OCI-LY7 (cell line): Measurements from ENCODE around the gene RAPGEF4. TPM values are rescaled to one million over a fixed set of nuclear protein-coding genes. Genes with fewer than 3 reads are reported as not detected.

Source experiments
- BruUV-seq: library from RNA; stranded (reverse); fragments of 400-500 nt; replicated peaks from 2 replicates; lab custom pipeline; 2021; lab: Mats Ljungman, UMichigan
- CTCF ChIA-PET: fragments of 300-600 bp; sonication (Branson Sonifier 250); formaldehyde crosslinking; loops from one replicate; lab custom pipeline; 2022; ENCODE audit warnings: antibody characterized with exemption; ENCODE audit not compliant: unreplicated experiment; lab: Charles Lee
- POLR2A ChIA-PET: fragments of 300-600 bp; sonication (Branson Sonifier 250); formaldehyde crosslinking; loops from one replicate; lab custom pipeline; 2022; ENCODE audit warnings: antibody characterized with exemption; lab: Charles Lee
- DNase-seq: peaks from one replicate; pipeline ENCODE4 v3.0.0-alpha.2; 2015; ENCODE audit warnings: low spot score
- H2AFZ ChIP-seq: fragments of 200-600 bp; sonication (generic), shearing (Covaris generic); 2 replicates; pipeline ENCODE4 v1.6.1; 2014; ENCODE audit warnings: mild to moderate bottlenecking, antibody characterized with exemption, low read length, moderate library complexity
- H3K27ac ChIP-seq: fragments of 200-600 bp; sonication (generic); 2 replicates; pipeline ENCODE4 v1.5.1; 2014; ENCODE audit warnings: mixed run types, low read depth, mild to moderate bottlenecking, moderate library complexity, low read length, inconsistent platforms; ENCODE audit not compliant: poor library complexity, severe bottlenecking
- H3K36me3 ChIP-seq: fragments of 200-600 bp; sonication (generic); 2 replicates; pipeline ENCODE4 v1.6.1; 2014; ENCODE audit warnings: mild to moderate bottlenecking, antibody characterized with exemption, low read length, moderate library complexity, mixed read lengths; ENCODE audit not compliant: insufficient read depth
- H3K4me1 ChIP-seq: fragments of 200-600 bp; sonication (generic); 2 replicates; pipeline ENCODE4 v1.5.1; 2014; ENCODE audit warnings: mild to moderate bottlenecking, low read length; ENCODE audit not compliant: insufficient read depth, poor library complexity, severe bottlenecking
- H3K4me2 ChIP-seq: fragments of 200-600 bp; sonication (generic); 2 replicates; pipeline ENCODE4 v1.6.1; 2014; ENCODE audit warnings: mild to moderate bottlenecking, low read length
- H3K4me3 ChIP-seq: fragments of 200-600 bp; sonication (generic); 2 replicates; pipeline ENCODE4 v1.5.1; 2014; ENCODE audit warnings: mild to moderate bottlenecking, low read depth, low read length; ENCODE audit not compliant: poor library complexity, severe bottlenecking
- H3K79me2 ChIP-seq: fragments of 200-600 bp; sonication (generic); 2 replicates; pipeline ENCODE4 v1.6.1; 2016; ENCODE audit warnings: low read depth, mild to moderate bottlenecking, low read length, moderate library complexity, mixed read lengths; ENCODE audit not compliant: insufficient read depth
- H3K9me2 ChIP-seq: fragments of 200-600 bp; sonication (generic); 2 replicates; pipeline ENCODE4 v1.6.1; 2016; ENCODE audit warnings: mild to moderate bottlenecking, low read length, mixed read lengths; ENCODE audit not compliant: insufficient read depth
- H3K9me3 ChIP-seq: fragments of 200-600 bp; sonication (generic); 2 replicates; pipeline ENCODE4 v1.6.1; 2014; ENCODE audit warnings: mild to moderate bottlenecking, mixed run types, low read length, mixed read lengths
- H4K20me1 ChIP-seq: fragments of 200-600 bp; sonication (generic); 2 replicates; pipeline ENCODE4 v1.6.1; 2014; ENCODE audit warnings: mild to moderate bottlenecking, antibody characterized with exemption, low read length, moderate library complexity, mixed read lengths; ENCODE audit not compliant: insufficient read depth
- CTCF ChIP-seq: fragments of 200-600 bp; sonication (generic); conservative IDR thresholded peaks from 2 replicates; pipeline ENCODE4 v1.5.1; 2014; ENCODE audit warnings: mild to moderate bottlenecking, antibody characterized with exemption, low read length, moderate library complexity, mixed read lengths
- EZH2phosphoT487 ChIP-seq: fragments of 200-600 bp; sonication (generic); IDR thresholded peaks from 2 replicates; pipeline ENCODE4 v1.6.1; 2018; ENCODE audit warnings: low read depth, borderline replicate concordance, mild to moderate bottlenecking, mixed run types, antibody characterized with exemption, low read length, moderate library complexity, mixed read lengths
- intact Hi-C: fragments of 100-400 bp; cut with micrococcal nuclease; formaldehyde crosslinking; loops from one replicate; pipeline ENCODE4 v1.10.0; 2022; ENCODE audit not compliant: unreplicated experiment
- total RNA-seq, 2 experiments: library from RNA; depleted of rRNA in 1 of 2; stranded (reverse); fragments of >200 nt in 1 of 2; shearing (Covaris generic) in 1 of 2; gene quantifications; 2 replicates each; pipeline ENCODE4 v1.2.3, GENCODE V29; 2014 to 2022

Gene RAPGEF4
- total RNA-seq, 2 experiments from 2014 or later: 0.22 to 0.55 TPM

GRCh38 chr2:172769879-172770278 is 34.2 kb downstream of the RAPGEF4 start:
- no peaks in the 10 kb centered on the region for H3K36me3 ChIP-seq
- H3K9me2 ChIP-seq: no peaks in the 10 kb centered on the region
- DNase-seq: no peak
- BruUV-seq: no TSS peak
- H3K79me2 ChIP-seq: no peaks in the 10 kb centered on the region
- no peak overlapping the region for H3K4me2 ChIP-seq
- H3K4me3 ChIP-seq: no peak overlapping the region
- no peak overlapping the region for H3K27ac ChIP-seq
- POLR2A ChIA-PET: no interaction called here
- H4K20me1 ChIP-seq: no peaks in the 10 kb centered on the region
- no peak overlapping the region for H2AFZ ChIP-seq
- H3K4me1 ChIP-seq: no peaks in the 10 kb centered on the region
- CTCF ChIA-PET: no interaction called here
- no peak for TF ChIP-seq EZH2phosphoT487
- no peak for TF ChIP-seq CTCF
- no peaks in the 10 kb centered on the region for H3K9me3 ChIP-seq
- intact Hi-C loops: no loop called here

- ChIA-PET POLR2A (interaction anchor here (0.6 kb wide), 1 partner anchor 789 kb away, joined by 3 read pairs; no protein-coding TSS in a partner anchor), CTCF (no interaction called here)
- Histone ChIP-seq H3K36me3 (no peaks in the 10 kb centered on the region), H3K27ac (no peak overlapping the region), H3K4me1 (no peaks in the 10 kb centered on the region), H3K79me2 (no peaks in the 10 kb centered on the region), H3K4me2 (no peak overlapping the region), H3K9me3 (no peaks in the 10 kb centered on the region), H3K4me3 (no peak overlapping the region), H4K20me1 (no peaks in the 10 kb centered on the region), H3K9me2 (no peaks in the 10 kb centered on the region), H2AFZ (no peak overlapping the region)
- intact Hi-C loops: no loop called here
- TF ChIP-seq CTCF (no peak), EZH2phosphoT487 (no peak)
- no peak for DNase-seq
- BruUV-seq: no TSS peak
Measured at GRCh38 chr2:172770887-172771286, 35.2 kb downstream of the RAPGEF4 start.

- no peak for DNase-seq
- Histone ChIP-seq H4K20me1 (no peaks in the 10 kb centered on the region), H3K9me3 (no peaks in the 10 kb centered on the region), H3K27ac (no peak overlapping the region), H2AFZ (no peak overlapping the region), H3K9me2 (no peaks in the 10 kb centered on the region), H3K4me3 (no peak overlapping the region), H3K4me2 (no peak overlapping the region), H3K4me1 (no peaks in the 10 kb centered on the region), H3K79me2 (no peaks in the 10 kb centered on the region), H3K36me3 (no peaks in the 10 kb centered on the region)
- intact Hi-C loops: no loop called here
- TF ChIP-seq EZH2phosphoT487 (no peak), CTCF (no peak)
- ChIA-PET POLR2A (no interaction called here), CTCF (no interaction called here)
- BruUV-seq: no TSS peak
Measured at GRCh38 chr2:172772633-172773032, 37.0 kb downstream of the RAPGEF4 start.
